Adrenal gland (tissue), 5 donors: Measurements from ENCODE around the gene POU2AF2.

Experiments used
- CTCF ChIP-seq, 6 experiments: fragments of 450-650 bp in 4 of 6; fragments of 200-600 bp in 2 of 6; sonication (generic) in 1 of 6; IDR thresholded peaks; 1 replicate in 5 of 6; 2 replicates in 1 of 6; pipeline versions ENCODE4 v1.5.1 to v1.8.0; 2016 to 2021; ENCODE audit warnings: antibody characterized with exemption in 6 of 6, mild to moderate bottlenecking in 2 of 6, moderate library complexity in 1 of 6
- POLR2A ChIP-seq, 2 donors: fragments of 450-650 bp; IDR thresholded peaks; one replicate each; pipeline ENCODE4 v1.6.1; 2017; ENCODE audit warnings: antibody characterized with exemption in 2 of 2, mild to moderate bottlenecking in 2 of 2, moderate library complexity in 1 of 2
- donor health status: DM: no; HTN: no; CAD: no.

GRCh38 chr11:111305876-111306275 is 60.4 kb downstream of the POU2AF2 start:
- TF ChIP-seq CTCF (IDR thresholded peaks at IDR 0.05) (no peak), POLR2A (IDR thresholded peaks at IDR 0.05) (no peak)
